Smooth muscle cell of the brain vasculature (primary cell): Measurements from ENCODE around the gene HACD1.

Experiments used
- DNase-seq: peaks from one replicate; pipeline ENCODE4 v3.0.0-alpha.2; 2012; ENCODE audit warnings: low read depth, low spot score

HACD1 gene

GRCh38 chr10:17617031-17617911 lies at the start of gene HACD1:
Gene HACD1 (minus strand): TSS chr10:17617374. CDS start chr10:17617339, 35 bp downstream.
- no peak for DNase-seq

GRCh38 chr10:17665747-17666146 lies 48.6 kb upstream of the HACD1 start:
- peak; percentile 60 for DNase-seq

GRCh38 chr10:17663450-17663849 lies 46.3 kb upstream of the HACD1 start:
- DNase-seq: no peak

GRCh38 chr10:17662193-17663138 lies 45.3 kb upstream of the HACD1 start:
- DNase-seq: no peak

GRCh38 chr10:17661510-17661909 lies 44.3 kb upstream of the HACD1 start:
- no peak for DNase-seq

GRCh38 chr10:17660921-17661320 lies 43.7 kb upstream of the HACD1 start:
- no peak for DNase-seq

- no peak for DNase-seq
Measured at GRCh38 chr10:17659365-17659764, 42.2 kb upstream of the HACD1 start.

- no peak for DNase-seq
Measured at GRCh38 chr10:17657103-17657500, 39.9 kb upstream of the HACD1 start.

- DNase-seq: no peak
Measured at GRCh38 chr10:17655567-17656146, 38.5 kb upstream of the HACD1 start.

- DNase-seq: no peak
Measured at GRCh38 chr10:17655009-17655408, 37.8 kb upstream of the HACD1 start.

- DNase-seq: no peak
Measured at GRCh38 chr10:17652585-17652984, 35.4 kb upstream of the HACD1 start.

GRCh38 chr10:17651896-17652295 lies 34.7 kb upstream of the HACD1 start:
- DNase-seq: no peak

GRCh38 chr10:17650416-17650815 lies 33.2 kb upstream of the HACD1 start:
- no peak for DNase-seq

GRCh38 chr10:17649836-17650235 lies 32.7 kb upstream of the HACD1 start:
- no peak for DNase-seq

- no peak for DNase-seq
Measured at GRCh38 chr10:17649052-17649451, 31.9 kb upstream of the HACD1 start.

GRCh38 chr10:17648243-17649035 lies 31.3 kb upstream of the HACD1 start:
- DNase-seq: no peak

- no peak for DNase-seq
Measured at GRCh38 chr10:17647326-17647725, 30.2 kb upstream of the HACD1 start.

GRCh38 chr10:17645621-17646345 lies 28.6 kb upstream of the HACD1 start:
- no peak for DNase-seq

GRCh38 chr10:17644485-17644943 lies 27.3 kb upstream of the HACD1 start:
- no peak for DNase-seq

GRCh38 chr10:17643755-17644484 lies 26.7 kb upstream of the HACD1 start, which contains the start of gene STAM:
Gene STAM (plus strand): TSS chr10:17644151. CDS start chr10:17644340, 189 bp downstream.
- DNase-seq: peak; percentile 83
